Psoas muscle (tissue), 8 donors: ENCODE measurements around the gene CLIC3. TPM values are rescaled to one million over a fixed set of nuclear protein-coding genes. Genes with fewer than 3 reads are reported as not detected.
"Not testable (repeated sequence)": the region's sequence is repeated elsewhere in the genome, so short reads cannot be mapped to it uniquely, and the experiment has no call there.

ENCODE experiments used
- ATAC-seq, 4 donors: fragments of 200-7000 bp; cut with Tn5 transposase; one replicate each; pipeline ENCODE4 v1.9.1; 2020; ENCODE audit warnings: moderate library complexity in 3 of 4, mild to moderate bottlenecking in 2 of 4
- DNase-seq, 2 donors: peaks; one replicate each; pipeline ENCODE4 v3.0.0-alpha.2; 2020
- H3K27ac ChIP-seq: fragments of 200-600 bp; one replicate; pipeline ENCODE4 v1.8.0; 2022
- H3K27me3 ChIP-seq, 3 donors: fragments of 200-600 bp in 1 of 3; one replicate each; pipeline versions ENCODE4 v1.6.1 to v1.8.0; 2013 to 2022; ENCODE audit warnings: low read length in 2 of 3, mild to moderate bottlenecking in 2 of 3, moderate library complexity in 1 of 3; ENCODE audit not compliant: insufficient read depth in 3 of 3
- H3K36me3 ChIP-seq, 2 donors: fragments of 200-600 bp in 1 of 2; one replicate each; pipeline versions ENCODE4 v1.6.1 to v1.8.0; 2013 to 2022; ENCODE audit warnings: low read depth in 1 of 2, mild to moderate bottlenecking in 1 of 2, moderate library complexity in 1 of 2; ENCODE audit not compliant: insufficient read depth in 1 of 2
- H3K4me1 ChIP-seq: fragments of 200-600 bp; one replicate; pipeline ENCODE4 v1.8.0; 2022
- H3K4me3 ChIP-seq: fragments of 200-600 bp; one replicate; pipeline ENCODE4 v1.8.0; 2022; ENCODE audit warnings: mild to moderate bottlenecking
- H3K9me3 ChIP-seq: fragments of 200-600 bp; one replicate; pipeline ENCODE4 v1.8.0; 2022
- CTCF ChIP-seq: fragments of 200-600 bp; IDR thresholded peaks from one replicate; pipeline ENCODE4 v1.8.0; 2022; ENCODE audit warnings: antibody characterized with exemption
- WGBS, 3 donors: extraction: QIAGEN DNeasy Blood & Tissue Kit; methylation state at CpG; one replicate each; pipeline versions ENCODE4 v1.1.6 to v1.1.7; 2013; 5-methylcytosine and 5-hydroxymethylcytosine counted together
- intact Hi-C, 2 donors: fragments of 100-400 bp; cut with DNase I; formaldehyde crosslinking; loops; one replicate each; pipeline versions ENCODE4 v1.11.0 to v1.14.2; 2022
- polyA plus RNA-seq, 3 donors: library from polyadenylated mRNA; stranded (reverse); fragments of 200-250 nt; gene quantifications; one replicate each; pipeline ENCODE4 v1.2.3, GENCODE V29; 2013
- total RNA-seq, 4 donors: library from RNA; stranded (reverse); fragmentation: NEBNext Ultra II Directional in 2 of 4; extraction: Animal tissue kit (Norgen Biotek cat#: 25700) in 2 of 4; gene quantifications; one replicate each; pipeline versions ENCODE4 v1.2.1 to v1.2.4, GENCODE V29; 2021 to 2023
- donor health status: healthy with polysubstance abuse.
- donor health status: DM: no; HTN: no; CAD: no; lungs with moderate emphysema.
- donor health status: Bipolar disorder and iron deficiency.
- donor health status: healthy.
- donor health status: DM: yes; HTN: yes; CAD: no.
- donor health status: DM: no; HTN: no; CAD: no.
- donor health status: DM: no; HTN: no; CAD: no.
- donor health status: DM: yes; HTN: yes; CAD: no.

Gene CLIC3
- total and polyA plus RNA-seq, 7 donors = 0.38 to 0.94 (median 0.67) TPM; not detected in 1

GRCh38 chr9:137006116-137007003, 10.0 kb upstream of the CLIC3 start:
- H3K36me3 ChIP-seq = peaks cover 0 to 13% of the 10 kb centered on the region in 2 donors
- H3K4me1 ChIP-seq = no peaks in the 10 kb centered on the region
- no peaks in the 10 kb centered on the region for H3K27me3 ChIP-seq
- ATAC-seq = no peak
- no peak overlapping the region for H3K4me3 ChIP-seq
- intact Hi-C loops = no loop called here
- WGBS, 3 donors = 58 to 70% (median 64%) methylated on average over 24 of the region's 24 CpGs
- H3K27ac ChIP-seq = no peak overlapping the region
- no peak for TF ChIP-seq CTCF
- no peak for DNase-seq
- H3K9me3 ChIP-seq = no peaks in the 10 kb centered on the region

- ATAC-seq, H3K27me3 ChIP-seq, H3K4me3 ChIP-seq, H3K27ac ChIP-seq, H3K9me3 ChIP-seq, H3K4me1 ChIP-seq, H3K36me3 ChIP-seq, DNase-seq, intact Hi-C loops: not testable (repeated sequence)
- 36 to 42% (median 38%) methylated on average over 17 of the region's 17 CpGs for WGBS, 3 donors
- TF ChIP-seq CTCF = peak; percentile 42
Measured at GRCh38 chr9:137004285-137004684, 7.9 kb upstream of the CLIC3 start.

- DNase-seq = no peak
- no peak for ATAC-seq
- no peaks in the 10 kb centered on the region for H3K36me3 ChIP-seq
- no peaks in the 10 kb centered on the region for H3K27me3 ChIP-seq
- no peak overlapping the region for H3K27ac ChIP-seq
- no peaks in the 10 kb centered on the region for H3K9me3 ChIP-seq
- intact Hi-C loops = no loop called here
- no peak overlapping the region for H3K4me3 ChIP-seq
- 80 to 86% (median 84%) methylated on average over 10 of the region's 10 CpGs for WGBS, 3 donors
- no peak for TF ChIP-seq CTCF
- no peaks in the 10 kb centered on the region for H3K4me1 ChIP-seq
Measured at GRCh38 chr9:137002646-137003041, 6.3 kb upstream of the CLIC3 start.

GRCh38 chr9:137001857-137002645, 5.7 kb upstream of the CLIC3 start:
- Histone ChIP-seq H3K36me3 (no peaks in the 10 kb centered on the region), H3K4me3 (no peak overlapping the region), H3K27me3 (no peaks in the 10 kb centered on the region), H3K27ac (no peak overlapping the region), H3K9me3 (no peaks in the 10 kb centered on the region), H3K4me1 (no peaks in the 10 kb centered on the region)
- intact Hi-C loops = no loop called here
- ATAC-seq = no peak
- WGBS, 3 donors = 76 to 81% (median 79%) methylated on average over 19 to 20 of the region's 20 CpGs
- no peak for TF ChIP-seq CTCF
- no peak for DNase-seq
